H1 (cell line): ENCODE measurements around the gene TNFAIP8. TPM values are rescaled to one million over a fixed set of nuclear protein-coding genes. Genes with fewer than 3 reads are reported as not detected.

Experiments
- CTCF ChIA-PET: fragments of 300-600 bp; sonication (Branson Sonifier 250); formaldehyde crosslinking; loops from one replicate; lab custom pipeline; 2021; ENCODE audit not compliant: partially characterized antibody; lab: Charles Lee
- POLR2A ChIA-PET: fragments of 300-600 bp; sonication (Branson Sonifier 250); formaldehyde crosslinking; loops from one replicate; lab custom pipeline; 2021; ENCODE audit warnings: inconsistent platforms; ENCODE audit not compliant: partially characterized antibody; lab: Charles Lee
- DNase-seq, 2 experiments: peaks; one replicate each; pipeline versions ENCODE4 v3.0.0 to v3.0.0-alpha.2; 2010 to 2022; ENCODE audit warnings: low spot score in 2 of 2, low read depth in 1 of 2, mixed read lengths in 1 of 2
- FAIRE-seq: peaks from 2 replicates; lab custom pipeline; 2011; peaks lifted over from hg19 to GRCh38; lab: Jason Lieb, UNC
- H2AFZ ChIP-seq: 2 replicates; pipeline ENCODE4 v1.8.1; 2012; ENCODE audit warnings: low read length, inconsistent platforms
- H2AK5ac ChIP-seq: 2 replicates; pipeline ENCODE4 v1.6.1; 2013; ENCODE audit warnings: low read depth, low read length
- H2BK120ac ChIP-seq: replicated peaks from 2 replicates; pipeline ENCODE3; 2013; ENCODE audit warnings: low read depth, low read length, inconsistent platforms
- H2BK12ac ChIP-seq: 2 replicates; pipeline ENCODE4 v1.6.1; 2013; ENCODE audit warnings: low read depth, low read length
- H2BK15ac ChIP-seq: 2 replicates; pipeline ENCODE4 v1.6.1; 2013; ENCODE audit warnings: low read length
- H2BK20ac ChIP-seq: 2 replicates; pipeline ENCODE4 v1.6.1; 2013; ENCODE audit warnings: low read length
- H2BK5ac ChIP-seq: 2 replicates; pipeline ENCODE4 v1.6.1; 2013; ENCODE audit warnings: low read depth, low read length
- H3K14ac ChIP-seq: 2 replicates; pipeline ENCODE4 v1.6.1; 2013; ENCODE audit warnings: inconsistent platforms; ENCODE audit not compliant: insufficient read length
- H3K18ac ChIP-seq: 2 replicates; pipeline ENCODE4 v1.6.1; 2013; ENCODE audit warnings: low read length; ENCODE audit errors: extremely low read depth
- H3K23ac ChIP-seq: 2 replicates; pipeline ENCODE4 v1.6.1; 2013; ENCODE audit warnings: inconsistent platforms; ENCODE audit not compliant: insufficient read length
- H3K23me2 ChIP-seq: 2 replicates; pipeline ENCODE4 v1.6.1; 2013; ENCODE audit warnings: low read depth, low read length
- H3K27ac ChIP-seq: 2 replicates; pipeline ENCODE4 v1.6.1; 2011; ENCODE audit warnings: low read depth, low read length, inconsistent platforms
- H3K27me3 ChIP-seq, 4 experiments: replicated peaks in 1 of 4; 1 replicate in 1 of 4; 2 replicates in 3 of 4; pipeline versions ENCODE4 v1.6.1 to v1.8.1; 2011 to 2013; ENCODE audit warnings: low read length in 3 of 4, mild to moderate bottlenecking in 3 of 4, inconsistent platforms in 2 of 4, mixed read lengths in 2 of 4, moderate library complexity in 1 of 4; ENCODE audit not compliant: control insufficient read depth in 3 of 4, insufficient read depth in 3 of 4; ENCODE audit errors: extremely low read depth in 1 of 4
- H3K36me3 ChIP-seq, 4 experiments: 2 replicates each; pipeline versions ENCODE4 v1.6.1 to v1.8.1; 2011 to 2013; ENCODE audit warnings: mild to moderate bottlenecking in 4 of 4, low read length in 3 of 4, moderate library complexity in 2 of 4, control low read depth in 1 of 4, inconsistent platforms in 1 of 4; ENCODE audit not compliant: insufficient read depth in 4 of 4, control insufficient read depth in 2 of 4
- H3K4ac ChIP-seq: replicated peaks from 2 replicates; pipeline ENCODE3; 2013; ENCODE audit warnings: low read length, low read depth, mixed read lengths, inconsistent platforms; ENCODE audit not compliant: insufficient read length
- H3K4me1 ChIP-seq, 4 experiments: replicated peaks in 1 of 4; 1 replicate in 1 of 4; 2 replicates in 3 of 4; pipeline versions ENCODE4 v1.6.1 to v1.8.1; 2011 to 2013; ENCODE audit warnings: low read length in 3 of 4, inconsistent platforms in 2 of 4, mixed read lengths in 1 of 4; ENCODE audit not compliant: insufficient read depth in 4 of 4, control insufficient read depth in 3 of 4
- H3K4me2 ChIP-seq, 2 experiments: 2 replicates each; pipeline versions ENCODE4 v1.6.1 to v1.8.1; 2011 to 2013; ENCODE audit warnings: low read depth in 2 of 2, low read length in 2 of 2, control low read depth in 1 of 2, inconsistent platforms in 1 of 2, mild to moderate bottlenecking in 1 of 2; ENCODE audit not compliant: insufficient read depth in 1 of 2
- H3K4me3 ChIP-seq, 4 experiments: fragments of 200-600, 300-600 bp in 1 of 4; sonication (generic), shearing (Covaris generic), sonication (Bioruptor Twin) in 1 of 4; 2 replicates each; pipeline versions ENCODE4 v1.5.1 to v1.8.1; 2011 to 2016; ENCODE audit warnings: low read length in 4 of 4, low read depth in 3 of 4, control low read depth in 2 of 4, inconsistent platforms in 2 of 4, mild to moderate bottlenecking in 2 of 4, mixed read lengths in 1 of 4, moderate library complexity in 1 of 4; ENCODE audit not compliant: insufficient read depth in 2 of 4; ENCODE audit errors: extremely low read depth in 1 of 4
- H3K56ac ChIP-seq: replicated peaks from 2 replicates; pipeline ENCODE3; 2013; ENCODE audit warnings: low read depth, mild to moderate bottlenecking, mixed read lengths, low read length, inconsistent platforms; ENCODE audit not compliant: insufficient read length
- H3K79me1 ChIP-seq: 2 replicates; pipeline ENCODE4 v1.6.1; 2013; ENCODE audit warnings: low read depth, low read length, control low read depth
- H3K79me2 ChIP-seq, 2 experiments: 2 replicates each; pipeline versions ENCODE4 v1.6.1 to v1.8.1; 2012 to 2013; ENCODE audit warnings: low read length in 2 of 2, mild to moderate bottlenecking in 2 of 2, inconsistent platforms in 1 of 2; ENCODE audit not compliant: insufficient read depth in 2 of 2, control insufficient read depth in 1 of 2
- H3K9ac ChIP-seq, 4 experiments: replicated peaks in 1 of 4; 1 replicate in 1 of 4; 2 replicates in 3 of 4; pipeline versions ENCODE4 v1.6.1 to v1.8.1; 2011 to 2013; ENCODE audit warnings: low read depth in 3 of 4, low read length in 3 of 4, control low read depth in 2 of 4, mild to moderate bottlenecking in 2 of 4, moderate library complexity in 2 of 4, inconsistent platforms in 1 of 4; ENCODE audit errors: extremely low read depth in 1 of 4
- H3K9me3 ChIP-seq, 2 experiments: 2 replicates each; pipeline versions ENCODE4 v1.6.1 to v1.8.1; 2012 to 2013; ENCODE audit warnings: mild to moderate bottlenecking in 2 of 2, moderate library complexity in 2 of 2, control low read depth in 1 of 2, inconsistent platforms in 1 of 2, low read depth in 1 of 2, low read length in 1 of 2, mixed read lengths in 1 of 2; ENCODE audit not compliant: insufficient read depth in 2 of 2
- H4K20me1 ChIP-seq, 2 experiments: replicated peaks in 1 of 2; 2 replicates each; pipeline versions ENCODE3 to v1.8.1; 2011 to 2013; ENCODE audit warnings: inconsistent platforms in 2 of 2, low read length in 2 of 2, mild to moderate bottlenecking in 1 of 2; ENCODE audit not compliant: insufficient read depth in 2 of 2, control insufficient read depth in 1 of 2
- H4K5ac ChIP-seq: 2 replicates; pipeline ENCODE4 v1.6.1; 2013; ENCODE audit warnings: low read length, low read depth, mixed read lengths, inconsistent platforms; ENCODE audit not compliant: insufficient read length
- H4K8ac ChIP-seq: 2 replicates; pipeline ENCODE4 v1.8.0; 2013; ENCODE audit warnings: mild to moderate bottlenecking, moderate library complexity, low read length, inconsistent platforms; ENCODE audit not compliant: insufficient read depth; ENCODE audit errors: extremely low read depth
- H4K91ac ChIP-seq: replicated peaks from 2 replicates; pipeline ENCODE3; 2013; ENCODE audit warnings: low read length, mixed read lengths, inconsistent platforms; ENCODE audit not compliant: insufficient read length
- ATF2 ChIP-seq: IDR thresholded peaks from 2 replicates; pipeline ENCODE4 v1.6.1; 2012; ENCODE audit warnings: low read length, inconsistent platforms
- ATF3 ChIP-seq: IDR thresholded peaks from 2 replicates; pipeline ENCODE4 v1.6.1; 2011; ENCODE audit warnings: low read depth, mild to moderate bottlenecking, low read length; ENCODE audit not compliant: insufficient read depth
- CHD1 ChIP-seq: IDR thresholded peaks from 2 replicates; pipeline ENCODE4 v1.6.1; 2012; ENCODE audit warnings: low read depth, low read length, improper control_type of control experiment
- E2F6 ChIP-seq: IDR thresholded peaks from 2 replicates; pipeline ENCODE4 v1.6.1; 2012; ENCODE audit warnings: inconsistent platforms
- GABPA ChIP-seq: IDR thresholded peaks from 2 replicates; pipeline ENCODE4 v1.6.1; 2011; ENCODE audit warnings: mild to moderate bottlenecking, low read length, moderate library complexity, borderline replicate concordance; ENCODE audit not compliant: insufficient read depth
- HDAC2 ChIP-seq, 2 experiments: fragments of 300-600 bp in 1 of 2; sonication (generic) in 1 of 2; IDR thresholded peaks; 2 replicates each; pipeline ENCODE4 v1.6.1; 2011 to 2012; ENCODE audit warnings: low read depth in 2 of 2, low read length in 2 of 2, mild to moderate bottlenecking in 2 of 2, moderate library complexity in 2 of 2, borderline replicate concordance in 1 of 2, inconsistent platforms in 1 of 2
- RBBP5 ChIP-seq: IDR thresholded peaks from 2 replicates; pipeline ENCODE4 v1.7.1; 2012; ENCODE audit warnings: low read depth, mild to moderate bottlenecking, inconsistent platforms, low read length, moderate library complexity, borderline replicate concordance
- SP1 ChIP-seq: IDR thresholded peaks from 2 replicates; pipeline ENCODE4 v1.6.1; 2011; ENCODE audit warnings: low read depth, low read length
- TBP ChIP-seq: IDR thresholded peaks from 2 replicates; pipeline ENCODE4 v1.6.1; 2011; ENCODE audit warnings: low read depth, low read length, improper control_type of control experiment
- WGBS, 2 experiments: shearing (Covaris generic) in 1 of 2; methylation state at CpG; one replicate each; pipeline versions ENCODE4 v1.1.6 to v1.1.7; 2013 to 2015; ENCODE audit warnings: low lambda C conversion rate in 2 of 2, mixed read lengths in 2 of 2, inconsistent platforms in 1 of 2, low coverage in 1 of 2, missing lambda C conversion rate in 1 of 2; ENCODE audit not compliant: insufficient replicate concordance in 2 of 2, insufficient coverage in 1 of 2, insufficient read length in 1 of 2; ENCODE audit errors: extremely low coverage in 1 of 2, missing lambda C conversion rate in 1 of 2; 5-methylcytosine and 5-hydroxymethylcytosine counted together
- polyA plus RNA-seq, 7 experiments: library from polyadenylated mRNA; depleted of rRNA in 3 of 7; stranded (reverse) in 5 of 7; unstranded in 2 of 7; fragments of >200 nt in 5 of 7; fragments of 200-250 nt in 2 of 7; gene quantifications; 1 replicate in 5 of 7; 2 replicates in 1 of 7; 4 replicates in 1 of 7; pipeline versions ENCODE4 v1.2.1 to v1.2.3, GENCODE V29; 2011 to 2013; ENCODE audit warnings: missing spikeins in 2 of 7, mixed read lengths in 2 of 7
- total RNA-seq: library from RNA; stranded (reverse); fragmentation: NEBNext Ultra II Directional; extraction: Animal tissue kit (Norgen Biotek cat#: 25700); gene quantifications from 2 replicates; pipeline ENCODE4 v1.2.1, GENCODE V29; 2021

TNFAIP8 gene
- total and polyA plus RNA-seq, 2 of the 8 experiments (the other 6 are each of a cell fraction or from before 2014, with no cell fraction given) = 12.4 to 19.3 TPM

GRCh38 chr5:119362714-119363113, 6.9 kb downstream of the TNFAIP8 start:
- no peak overlapping the region for H2BK20ac ChIP-seq
- peaks cover 0 to 25% of the 10 kb centered on the region in 2 experiments; a peak in 2 of 4 replicates for H3K79me2 ChIP-seq
- no peaks in the 10 kb centered on the region for H3K36me3 ChIP-seq
- H3K18ac ChIP-seq = no peak overlapping the region
- H4K20me1 ChIP-seq = no peaks in the 10 kb centered on the region
- H3K9ac ChIP-seq = no peak overlapping the region
- no peaks in the 10 kb centered on the region for H3K9me3 ChIP-seq
- H3K27me3 ChIP-seq = no peaks in the 10 kb centered on the region
- FAIRE-seq = no peak
- no peak overlapping the region for H2BK5ac ChIP-seq
- H4K8ac ChIP-seq = no peak overlapping the region
- no peak overlapping the region for H4K91ac ChIP-seq
- no peak overlapping the region for H2AK5ac ChIP-seq
- H3K4me2 ChIP-seq = no peak overlapping the region
- H2BK120ac ChIP-seq = no peak overlapping the region
- ChIA-PET CTCF (interaction anchor here (0.9 to 1.0 kb wide), 2 partner anchors 28 to 72 kb away, joined by 3 read pairs; no protein-coding TSS in a partner anchor), POLR2A (interaction anchor here (1.3 kb wide), 1 partner anchor 15 kb away, joined by 4 read pairs; no protein-coding TSS in a partner anchor)
- no peak overlapping the region for H3K14ac ChIP-seq
- no peak overlapping the region for H2BK12ac ChIP-seq
- H3K27ac ChIP-seq = no peak overlapping the region
- H2BK15ac ChIP-seq = no peak overlapping the region
- H4K5ac ChIP-seq = no peak overlapping the region
- TF ChIP-seq SP1 (no peak), TBP (no peak), CHD1 (no peak), RBBP5 (no peak), ATF2 (no peak), GABPA (no peak), ATF3 (no peak), E2F6 (no peak), HDAC2 (IDR thresholded peaks at IDR 0.05; ENCODE audit: borderline replicate concordance in 1 of 2, low read depth in 2 of 2, low read length in 2 of 2) (no peak)
- WGBS, 2 experiments = 92% methylated on average over 2 of the region's 2 CpGs; no CpG with 5 or more reads in 1 of the 2 experiments
- peaks cover 2 to 15% (median 8%) of the 10 kb centered on the region in 4 experiments; a peak in 5 of 7 replicates for H3K4me1 ChIP-seq
- H3K79me1 ChIP-seq = no peaks in the 10 kb centered on the region
- no peak overlapping the region for H3K4me3 ChIP-seq
- no peak overlapping the region for H3K4ac ChIP-seq
- no peak overlapping the region for H3K56ac ChIP-seq
- no peak for DNase-seq
- H3K23me2 ChIP-seq = no peaks in the 10 kb centered on the region
- no peak overlapping the region for H3K23ac ChIP-seq
- no peak overlapping the region for H2AFZ ChIP-seq
